VCaP (cell line): ENCODE measurements around the gene CST11.
A peak's percentile ranks its signal among the peaks of the same experiment; 100 is the strongest.

ENCODE experiments used
- H3K27ac ChIP-seq: fragments of 450-650 bp; 2 replicates; pipeline ENCODE4 v1.5.1; 2017
- TF ChIP-seq, protein P1 (sequence below): fragments of 450-650 bp; conservative IDR thresholded peaks from 2 replicates; pipeline ENCODE4 v1.5.1; 2017; ENCODE audit warnings: mild to moderate bottlenecking, moderate library complexity

The CST11 gene

DNA sequence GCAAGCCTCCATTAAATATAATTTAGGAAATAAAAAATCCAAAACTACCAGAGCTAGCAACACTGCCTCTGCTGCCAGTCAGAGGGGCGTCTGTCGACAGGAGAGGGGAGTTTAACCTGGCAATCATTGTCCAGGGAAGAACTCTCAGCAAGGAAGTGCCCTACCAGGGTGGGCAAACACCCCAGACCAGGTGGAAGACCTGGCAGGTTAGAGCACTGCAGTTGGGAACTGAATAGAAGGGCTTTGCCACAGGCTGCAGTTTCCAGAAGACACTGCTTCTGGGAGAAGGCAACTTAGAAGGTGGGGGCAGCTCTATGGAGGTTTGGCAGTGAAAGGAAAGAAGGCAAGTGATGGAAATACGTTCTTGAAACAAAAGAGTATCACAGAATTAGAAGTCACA, 42.9 kb downstream of the CST11 start:
- 0 out of 2 replicates have a peak overlapping the region, but pooled peaks have one; percentile 18 for H3K27ac ChIP-seq
- TF ChIP-seq, protein P1, sequence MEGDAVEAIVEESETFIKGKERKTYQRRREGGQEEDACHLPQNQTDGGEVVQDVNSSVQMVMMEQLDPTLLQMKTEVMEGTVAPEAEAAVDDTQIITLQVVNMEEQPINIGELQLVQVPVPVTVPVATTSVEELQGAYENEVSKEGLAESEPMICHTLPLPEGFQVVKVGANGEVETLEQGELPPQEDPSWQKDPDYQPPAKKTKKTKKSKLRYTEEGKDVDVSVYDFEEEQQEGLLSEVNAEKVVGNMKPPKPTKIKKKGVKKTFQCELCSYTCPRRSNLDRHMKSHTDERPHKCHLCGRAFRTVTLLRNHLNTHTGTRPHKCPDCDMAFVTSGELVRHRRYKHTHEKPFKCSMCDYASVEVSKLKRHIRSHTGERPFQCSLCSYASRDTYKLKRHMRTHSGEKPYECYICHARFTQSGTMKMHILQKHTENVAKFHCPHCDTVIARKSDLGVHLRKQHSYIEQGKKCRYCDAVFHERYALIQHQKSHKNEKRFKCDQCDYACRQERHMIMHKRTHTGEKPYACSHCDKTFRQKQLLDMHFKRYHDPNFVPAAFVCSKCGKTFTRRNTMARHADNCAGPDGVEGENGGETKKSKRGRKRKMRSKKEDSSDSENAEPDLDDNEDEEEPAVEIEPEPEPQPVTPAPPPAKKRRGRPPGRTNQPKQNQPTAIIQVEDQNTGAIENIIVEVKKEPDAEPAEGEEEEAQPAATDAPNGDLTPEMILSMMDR: no peak

DNA sequence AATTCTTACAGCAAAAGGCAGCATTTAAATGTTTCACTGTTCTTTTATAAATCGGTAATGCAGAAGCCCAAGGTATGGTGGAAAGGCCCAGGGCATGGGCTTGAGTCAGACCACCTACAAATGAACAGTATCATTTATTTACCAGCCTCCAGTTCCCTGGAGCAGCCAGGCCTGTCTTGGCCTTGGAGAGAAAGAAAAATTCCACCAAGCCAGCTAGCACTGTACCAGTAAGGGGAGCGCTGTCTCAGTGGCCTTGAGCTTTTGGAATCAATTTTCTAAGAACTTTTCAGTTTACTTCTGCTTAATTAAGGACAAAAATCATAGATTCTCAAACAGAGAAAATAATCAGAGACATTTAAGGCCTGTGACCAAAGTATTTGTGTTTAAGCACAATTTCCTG, 43.7 kb downstream of the CST11 start:
- 0 out of 2 replicates have a peak overlapping the region, but pooled peaks have one; percentile 18 for H3K27ac ChIP-seq
- TF ChIP-seq, protein P1: no peak

DNA sequence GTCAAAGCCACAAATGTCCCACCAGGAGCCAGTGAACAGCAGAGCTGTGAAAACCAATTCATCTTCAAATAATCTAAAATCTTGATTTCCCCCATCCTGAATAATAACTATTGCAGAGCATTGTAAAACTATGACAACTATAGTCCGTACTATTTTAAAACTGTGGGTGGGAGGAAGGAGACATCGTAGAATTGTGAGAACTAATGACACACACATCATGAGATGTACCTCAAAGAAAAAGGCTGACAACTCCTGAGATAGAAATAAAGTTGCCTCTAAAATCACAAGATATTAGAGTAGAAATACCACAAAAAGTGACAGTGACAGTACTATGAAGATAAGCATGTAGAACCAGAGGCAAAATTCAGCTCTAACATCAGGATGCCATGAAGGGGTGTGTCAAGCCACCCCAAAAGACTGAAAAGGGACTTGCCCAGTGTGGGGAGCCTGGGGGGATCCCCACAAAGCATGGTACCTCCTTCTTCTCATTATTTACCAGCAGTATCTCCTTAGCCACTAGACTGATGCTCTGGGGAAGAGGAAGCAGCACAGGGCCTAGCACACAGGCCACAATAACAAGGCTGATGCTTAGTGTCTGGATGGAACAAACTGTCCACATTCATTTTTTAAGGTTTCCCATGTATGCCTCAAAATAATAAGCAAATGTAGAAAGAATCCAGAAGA, 44.8 kb downstream of the CST11 start:
- TF ChIP-seq, protein P1: no peak
- no peak overlapping the region for H3K27ac ChIP-seq

DNA sequence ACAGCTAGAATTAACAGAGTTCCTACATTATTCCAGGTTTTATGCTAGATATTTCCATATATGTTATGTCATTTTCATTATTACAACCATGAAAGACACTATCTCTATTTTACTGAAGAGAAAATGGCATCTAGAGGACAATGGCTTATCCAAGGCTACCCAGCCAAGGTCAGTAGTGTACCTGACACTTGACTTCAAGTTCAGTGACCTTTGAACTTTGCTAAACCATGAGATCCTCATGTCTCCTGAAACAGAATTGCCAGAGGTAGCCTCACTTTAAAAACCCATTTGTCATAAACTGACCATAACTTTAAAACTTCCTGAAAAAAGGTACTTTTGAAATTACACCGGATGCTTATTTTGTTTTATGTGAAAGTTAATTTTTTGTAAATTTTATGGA, 45.8 kb downstream of the CST11 start:
- TF ChIP-seq, protein P1: no peak
- H3K27ac ChIP-seq: no peak overlapping the region

DNA sequence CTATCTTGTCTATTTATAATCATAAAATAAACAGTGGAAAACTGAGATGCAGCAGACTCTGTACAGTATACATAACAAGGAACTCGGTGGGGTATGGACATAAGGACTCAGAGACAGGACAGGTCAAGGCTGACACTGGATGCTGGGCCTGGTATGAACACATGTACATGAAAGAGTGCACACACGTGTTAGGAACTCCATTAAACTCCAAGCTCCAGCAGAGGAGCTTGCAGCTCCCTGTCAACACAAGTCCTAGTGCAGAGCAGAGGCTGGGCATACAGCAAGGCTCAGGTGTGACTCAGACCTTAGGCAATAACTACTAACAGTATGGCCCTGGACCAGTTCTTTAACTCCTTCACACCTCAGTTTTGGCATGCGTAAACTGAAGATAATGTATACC, 48.5 kb downstream of the CST11 start:
- H3K27ac ChIP-seq: peak overlapping the region; percentile 38
- TF ChIP-seq, protein P1: no peak

DNA sequence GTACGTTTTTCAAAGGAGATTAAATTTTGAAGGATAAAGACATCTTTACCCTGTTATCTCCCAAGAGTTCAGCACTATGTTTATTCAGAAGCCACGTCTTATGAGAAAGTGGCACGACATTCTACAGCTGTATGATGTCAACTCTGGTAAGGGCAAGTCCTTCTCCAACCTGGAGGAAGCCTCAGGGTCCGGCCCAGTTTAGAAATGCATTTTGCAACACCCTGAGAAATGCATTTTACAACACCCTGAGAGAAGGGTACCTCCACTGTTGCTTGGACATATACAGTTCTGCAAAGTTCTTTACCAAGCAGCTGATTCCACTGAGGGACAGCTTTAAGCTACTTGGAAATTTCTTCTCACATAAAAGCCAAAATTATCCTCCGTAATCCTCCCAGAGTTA, 48.9 kb downstream of the CST11 start:
- peak overlapping the region; percentile 38 for H3K27ac ChIP-seq
- TF ChIP-seq, protein P1: no peak

DNA sequence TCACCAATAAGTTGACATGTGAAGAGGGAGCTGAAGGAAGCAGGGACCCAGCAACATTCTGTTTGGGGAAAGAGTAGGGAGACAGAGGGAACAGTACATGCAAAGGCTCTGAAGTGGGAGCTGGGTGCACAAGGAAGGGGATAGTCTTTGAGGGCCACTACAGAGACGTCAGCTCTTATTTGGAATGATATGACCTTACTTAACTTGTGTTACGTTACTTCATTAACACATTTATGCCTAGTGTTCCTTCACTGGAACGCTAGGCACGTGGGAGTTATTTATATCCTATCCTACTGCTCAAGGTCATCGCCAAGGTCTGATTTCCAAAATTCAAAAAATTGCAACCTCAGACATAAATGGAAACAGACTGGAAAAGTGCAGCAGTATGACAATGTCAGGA, 51.6 kb downstream of the CST11 start:
- no peak overlapping the region for H3K27ac ChIP-seq
- TF ChIP-seq, protein P1: no peak
